ENCODE measurements around the gene CACNA1B.

CACNA1B gene

GRCh38 chr9:138076650-138077009 lies 199.0 kb downstream of the CACNA1B start:
- no peak for DNase-seq (ENCODE audit: low read depth)
- TF ChIP-seq, protein P1, sequence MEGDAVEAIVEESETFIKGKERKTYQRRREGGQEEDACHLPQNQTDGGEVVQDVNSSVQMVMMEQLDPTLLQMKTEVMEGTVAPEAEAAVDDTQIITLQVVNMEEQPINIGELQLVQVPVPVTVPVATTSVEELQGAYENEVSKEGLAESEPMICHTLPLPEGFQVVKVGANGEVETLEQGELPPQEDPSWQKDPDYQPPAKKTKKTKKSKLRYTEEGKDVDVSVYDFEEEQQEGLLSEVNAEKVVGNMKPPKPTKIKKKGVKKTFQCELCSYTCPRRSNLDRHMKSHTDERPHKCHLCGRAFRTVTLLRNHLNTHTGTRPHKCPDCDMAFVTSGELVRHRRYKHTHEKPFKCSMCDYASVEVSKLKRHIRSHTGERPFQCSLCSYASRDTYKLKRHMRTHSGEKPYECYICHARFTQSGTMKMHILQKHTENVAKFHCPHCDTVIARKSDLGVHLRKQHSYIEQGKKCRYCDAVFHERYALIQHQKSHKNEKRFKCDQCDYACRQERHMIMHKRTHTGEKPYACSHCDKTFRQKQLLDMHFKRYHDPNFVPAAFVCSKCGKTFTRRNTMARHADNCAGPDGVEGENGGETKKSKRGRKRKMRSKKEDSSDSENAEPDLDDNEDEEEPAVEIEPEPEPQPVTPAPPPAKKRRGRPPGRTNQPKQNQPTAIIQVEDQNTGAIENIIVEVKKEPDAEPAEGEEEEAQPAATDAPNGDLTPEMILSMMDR (conservative IDR thresholded peaks at IDR 0.05; ENCODE audit: low read length), result no peak

DNA sequence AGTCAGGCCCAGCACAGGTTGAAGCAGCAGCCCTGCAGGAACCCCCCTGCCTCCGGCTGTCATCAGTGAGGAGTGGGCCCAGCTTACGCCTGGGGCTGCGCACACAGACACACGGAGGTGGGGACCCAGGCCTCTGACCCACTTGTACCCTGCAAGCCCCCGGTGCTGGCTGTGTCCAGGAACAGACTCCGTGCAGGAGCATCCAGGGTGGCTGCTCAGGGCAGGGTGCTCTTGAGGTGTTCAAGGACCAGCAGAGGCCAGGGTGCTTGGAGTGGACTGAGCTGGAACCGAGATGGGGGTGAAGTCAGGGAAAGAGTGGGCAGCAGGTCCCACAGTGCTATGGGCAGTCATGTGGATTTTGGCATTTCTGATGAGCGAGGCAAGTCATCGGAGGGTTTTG lies 199.5 kb downstream of the CACNA1B start:
- DNase-seq (ENCODE audit: low read depth), result no peak
- no peak overlapping the region for H3K4me3 ChIP-seq (ENCODE audit: low read length)
- TF ChIP-seq, protein P1 (conservative IDR thresholded peaks at IDR 0.05; ENCODE audit: low read length), result no peak

More at GRCh38 chr9:138076650-138077009, 199.0 kb downstream of the CACNA1B start:
- H3K4me3 ChIP-seq (ENCODE audit: low read length), result no peak overlapping the region

DNA sequence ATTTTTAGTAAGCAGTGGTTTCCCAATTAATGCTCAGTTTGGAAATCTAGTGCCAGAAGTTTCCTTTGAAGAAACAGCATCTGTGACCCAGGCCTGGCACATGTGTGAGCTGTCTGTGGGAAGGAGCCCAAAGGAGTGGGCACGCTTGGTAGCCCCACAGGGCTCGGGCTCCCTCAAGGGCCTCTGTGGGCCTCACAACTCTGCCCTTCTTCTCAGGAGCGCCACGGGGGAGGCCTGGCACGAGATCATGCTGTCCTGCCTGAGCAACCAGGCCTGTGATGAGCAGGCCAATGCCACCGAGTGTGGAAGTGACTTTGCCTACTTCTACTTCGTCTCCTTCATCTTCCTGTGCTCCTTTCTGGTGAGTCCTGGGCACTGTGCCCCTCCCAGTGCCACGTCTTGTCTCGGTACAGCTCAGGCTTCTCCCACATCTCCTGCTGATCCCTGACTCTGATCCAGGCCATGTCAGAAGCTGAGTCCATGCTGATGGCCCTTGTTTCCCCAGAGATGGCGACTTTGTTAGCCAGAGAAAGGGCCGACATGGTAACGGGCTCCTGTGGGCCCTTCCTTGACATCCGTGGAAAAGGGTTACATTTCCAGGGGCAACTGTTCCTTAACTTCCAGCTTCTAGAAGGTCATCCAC lies 200.4 kb downstream of the CACNA1B start:
- TF ChIP-seq, protein P1 (conservative IDR thresholded peaks at IDR 0.05; ENCODE audit: low read length), result no peak
- DNase-seq (ENCODE audit: low read depth), result no peak
- no peak overlapping the region for H3K4me3 ChIP-seq (ENCODE audit: low read length)

DNA sequence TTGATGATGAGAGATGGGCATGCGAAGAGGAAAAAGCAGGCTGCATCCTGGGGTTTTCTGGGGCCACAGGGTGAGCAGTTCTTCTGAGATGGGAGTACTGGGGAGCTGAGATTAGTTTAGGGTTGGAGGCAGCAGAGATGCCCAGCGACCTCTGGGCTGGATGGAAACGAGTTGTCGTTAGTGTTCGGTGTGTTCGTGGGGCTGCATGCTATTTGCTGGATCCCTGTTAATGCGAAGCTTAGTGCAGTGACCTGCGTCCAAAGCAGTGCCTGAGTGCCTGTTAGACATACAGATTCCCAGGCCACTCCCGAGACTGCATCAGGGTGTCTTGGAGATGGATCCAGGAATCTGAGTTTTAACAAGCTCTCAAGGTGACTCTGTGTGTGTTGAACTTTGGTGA lies 201.3 kb downstream of the CACNA1B start:
- H3K4me3 ChIP-seq (ENCODE audit: low read length), result no peak overlapping the region
- DNase-seq (ENCODE audit: low read depth), result no peak
- TF ChIP-seq, protein P1 (conservative IDR thresholded peaks at IDR 0.05; ENCODE audit: low read length), result no peak

GRCh38 chr9:138080979-138081378 lies 203.4 kb downstream of the CACNA1B start:
- DNase-seq (ENCODE audit: low read depth), result no peak
- TF ChIP-seq, protein P1 (conservative IDR thresholded peaks at IDR 0.05; ENCODE audit: low read length), result no peak
- H3K4me3 ChIP-seq (ENCODE audit: low read length), result no peak overlapping the region

DNA sequence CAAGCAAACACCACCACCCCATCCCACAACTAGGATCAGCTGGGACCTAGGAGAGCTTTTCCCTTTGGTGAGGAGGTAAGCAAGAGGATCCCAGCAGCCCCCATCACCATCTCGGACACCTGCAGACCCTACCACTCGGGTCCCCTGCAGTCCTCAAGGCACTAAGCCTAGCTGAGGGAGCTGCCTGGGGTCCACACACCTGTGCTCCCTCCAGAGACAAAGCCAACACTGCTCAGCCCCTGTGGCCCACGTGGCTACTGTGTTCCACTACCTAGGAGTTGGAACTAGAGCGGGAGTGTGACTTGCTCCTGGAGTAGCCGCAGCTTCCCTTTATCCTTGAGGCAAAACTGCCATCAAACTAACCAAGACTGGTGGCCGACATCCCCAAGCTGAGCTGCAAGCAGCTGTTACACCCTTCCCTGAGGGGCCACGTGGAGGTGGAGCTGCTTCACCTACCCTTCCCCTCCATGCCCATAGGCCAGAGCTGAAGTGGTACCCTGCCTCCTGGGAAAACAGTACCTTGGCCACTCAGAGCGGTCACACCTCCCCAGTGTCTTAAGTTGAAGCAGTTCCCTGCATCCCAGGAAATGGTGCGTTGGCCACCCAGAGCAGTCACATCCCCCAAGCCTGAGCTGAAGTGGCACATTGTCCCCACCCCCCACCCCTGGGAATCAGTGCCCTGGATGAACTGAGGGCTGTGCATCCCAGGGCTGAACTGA lies 205.5 kb downstream of the CACNA1B start:
- H3K4me3 ChIP-seq (ENCODE audit: low read length), result no peak overlapping the region
- DNase-seq (ENCODE audit: low read depth), result no peak
- TF ChIP-seq, protein P1 (conservative IDR thresholded peaks at IDR 0.05; ENCODE audit: low read length), result no peak

DNA sequence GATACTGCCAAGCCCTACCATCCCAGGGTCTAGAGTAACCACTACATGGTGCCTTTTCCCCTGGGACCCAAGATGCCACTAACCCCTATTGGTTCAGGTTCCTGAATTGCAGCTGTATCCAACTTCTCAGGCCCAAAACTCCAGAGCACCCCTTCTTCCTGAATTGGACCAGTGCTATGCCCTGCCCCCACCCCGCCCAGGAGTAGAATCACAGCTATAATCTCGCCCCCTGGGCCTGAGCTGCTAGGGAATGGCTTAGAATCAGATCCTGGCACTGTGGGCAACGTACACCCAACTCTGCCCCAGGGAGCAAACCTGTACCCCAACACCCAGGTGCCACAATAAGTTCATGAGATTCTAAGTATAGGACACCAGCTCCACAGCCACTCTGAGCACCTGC lies 206.3 kb downstream of the CACNA1B start:
- H3K4me3 ChIP-seq (ENCODE audit: low read length), result no peak overlapping the region
- no peak for DNase-seq (ENCODE audit: low read depth)
- TF ChIP-seq, protein P1 (conservative IDR thresholded peaks at IDR 0.05; ENCODE audit: low read length), result no peak

Measured in AG10803 (cell line).